ENCODE data around the gene DGKH.
A peak's percentile ranks its signal among the peaks of the same experiment; 100 is the strongest.

Gene DGKH

DNA sequence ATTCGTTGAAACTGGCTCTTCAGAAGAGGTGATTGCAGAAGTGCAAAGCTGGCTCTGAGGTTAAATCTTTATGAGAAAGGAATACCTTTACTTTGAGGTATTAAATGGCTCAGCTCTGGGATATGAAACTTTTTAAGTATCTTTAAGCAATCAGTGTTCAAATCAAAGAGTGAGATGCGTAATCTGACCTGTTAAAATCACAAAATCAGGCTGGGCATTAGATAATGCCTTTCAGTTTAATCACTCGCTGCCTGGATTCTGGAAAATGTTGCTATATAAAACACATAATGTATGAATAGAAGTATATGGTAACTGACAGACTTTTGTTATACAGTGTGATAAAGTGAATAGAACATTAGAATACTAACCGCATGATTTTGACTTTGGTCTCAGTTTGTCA lies 2.0 kb upstream of the DGKH start:
- peaks cover 14% of the 10 kb centered on the region for H3K36me3 ChIP-seq (ENCODE audit: low read depth)

DNA sequence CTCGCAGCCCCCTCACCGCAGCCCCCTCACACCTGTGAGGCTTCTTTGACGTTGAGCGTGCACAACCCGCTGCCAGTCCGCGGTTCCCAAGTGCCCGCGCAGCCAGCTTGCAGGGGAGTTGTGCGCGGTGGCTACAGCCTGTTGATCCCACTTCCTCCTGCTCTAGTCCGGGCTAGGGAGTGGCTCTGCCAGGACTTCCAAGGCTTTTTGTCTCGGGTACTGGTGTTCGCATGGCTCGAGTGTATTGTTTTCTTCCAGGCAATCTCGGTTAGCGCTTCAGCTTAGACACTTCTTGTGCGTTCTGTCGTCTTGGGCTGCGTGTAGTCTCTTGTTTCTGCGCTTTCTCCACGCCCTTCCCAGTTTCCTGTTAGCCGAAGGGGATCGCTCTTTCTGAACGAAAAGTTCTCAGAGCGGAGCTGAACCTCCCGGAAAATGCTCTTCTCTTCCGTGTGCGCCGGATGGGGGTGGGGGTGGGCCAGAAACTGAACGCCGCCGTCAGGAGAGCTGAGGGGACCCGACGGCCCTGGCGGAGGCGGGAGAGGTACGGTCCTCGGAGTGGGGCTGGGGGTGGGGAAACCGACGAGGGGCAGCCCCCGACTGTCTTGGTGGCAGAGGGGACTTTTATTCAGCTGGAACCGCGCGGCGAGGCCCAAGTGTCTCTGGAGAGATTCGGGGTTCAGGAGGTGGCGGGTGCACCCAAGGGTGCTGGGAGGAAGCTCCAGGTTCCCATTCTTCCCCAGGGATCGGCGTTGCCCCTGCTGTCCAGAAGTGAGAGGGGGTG lies 697 bp upstream of the DGKH start:
- TF ChIP-seq, protein P1, sequence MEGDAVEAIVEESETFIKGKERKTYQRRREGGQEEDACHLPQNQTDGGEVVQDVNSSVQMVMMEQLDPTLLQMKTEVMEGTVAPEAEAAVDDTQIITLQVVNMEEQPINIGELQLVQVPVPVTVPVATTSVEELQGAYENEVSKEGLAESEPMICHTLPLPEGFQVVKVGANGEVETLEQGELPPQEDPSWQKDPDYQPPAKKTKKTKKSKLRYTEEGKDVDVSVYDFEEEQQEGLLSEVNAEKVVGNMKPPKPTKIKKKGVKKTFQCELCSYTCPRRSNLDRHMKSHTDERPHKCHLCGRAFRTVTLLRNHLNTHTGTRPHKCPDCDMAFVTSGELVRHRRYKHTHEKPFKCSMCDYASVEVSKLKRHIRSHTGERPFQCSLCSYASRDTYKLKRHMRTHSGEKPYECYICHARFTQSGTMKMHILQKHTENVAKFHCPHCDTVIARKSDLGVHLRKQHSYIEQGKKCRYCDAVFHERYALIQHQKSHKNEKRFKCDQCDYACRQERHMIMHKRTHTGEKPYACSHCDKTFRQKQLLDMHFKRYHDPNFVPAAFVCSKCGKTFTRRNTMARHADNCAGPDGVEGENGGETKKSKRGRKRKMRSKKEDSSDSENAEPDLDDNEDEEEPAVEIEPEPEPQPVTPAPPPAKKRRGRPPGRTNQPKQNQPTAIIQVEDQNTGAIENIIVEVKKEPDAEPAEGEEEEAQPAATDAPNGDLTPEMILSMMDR (IDR thresholded peaks at IDR 0.05; ENCODE audit: poor library complexity, severe bottlenecking) = no peak
- Histone ChIP-seq H3K36me3 (ENCODE audit: low read depth) (peaks cover 19% of the 10 kb centered on the region), H3K27me3 (ENCODE audit: insufficient read depth, poor library complexity, severe bottlenecking) (no peaks in the 10 kb centered on the region), H3K4me1 (ENCODE audit: insufficient read depth, poor library complexity, severe bottlenecking) (peaks cover 18% of the 10 kb centered on the region), H3K27ac (ENCODE audit: poor library complexity, severe bottlenecking) (peak overlapping the region; percentile 85), H3K9me3 (ENCODE audit: severe bottlenecking) (no peaks in the 10 kb centered on the region), H3K4me3 (ENCODE audit: severe bottlenecking) (peak overlapping the region; percentile 63)
- ATAC-seq (ENCODE audit: low read depth) = peak; percentile 66
- no peak for DNase-seq (ENCODE audit: low spot score)

More for the DNA sequence above, 2.0 kb upstream of the DGKH start:
- no peak for ATAC-seq (ENCODE audit: low read depth)
- no peaks in the 10 kb centered on the region for H3K9me3 ChIP-seq (ENCODE audit: severe bottlenecking)
- H3K27ac ChIP-seq (ENCODE audit: poor library complexity, severe bottlenecking) = peak overlapping the region; percentile 85
- no peaks in the 10 kb centered on the region for H3K27me3 ChIP-seq (ENCODE audit: insufficient read depth, poor library complexity, severe bottlenecking)
- H3K4me1 ChIP-seq (ENCODE audit: insufficient read depth, poor library complexity, severe bottlenecking) = peaks cover 18% of the 10 kb centered on the region
- TF ChIP-seq, protein P1 (IDR thresholded peaks at IDR 0.05; ENCODE audit: poor library complexity, severe bottlenecking) = no peak
- no peak for DNase-seq (ENCODE audit: low spot score)
- no peak overlapping the region for H3K4me3 ChIP-seq (ENCODE audit: severe bottlenecking)

DNA sequence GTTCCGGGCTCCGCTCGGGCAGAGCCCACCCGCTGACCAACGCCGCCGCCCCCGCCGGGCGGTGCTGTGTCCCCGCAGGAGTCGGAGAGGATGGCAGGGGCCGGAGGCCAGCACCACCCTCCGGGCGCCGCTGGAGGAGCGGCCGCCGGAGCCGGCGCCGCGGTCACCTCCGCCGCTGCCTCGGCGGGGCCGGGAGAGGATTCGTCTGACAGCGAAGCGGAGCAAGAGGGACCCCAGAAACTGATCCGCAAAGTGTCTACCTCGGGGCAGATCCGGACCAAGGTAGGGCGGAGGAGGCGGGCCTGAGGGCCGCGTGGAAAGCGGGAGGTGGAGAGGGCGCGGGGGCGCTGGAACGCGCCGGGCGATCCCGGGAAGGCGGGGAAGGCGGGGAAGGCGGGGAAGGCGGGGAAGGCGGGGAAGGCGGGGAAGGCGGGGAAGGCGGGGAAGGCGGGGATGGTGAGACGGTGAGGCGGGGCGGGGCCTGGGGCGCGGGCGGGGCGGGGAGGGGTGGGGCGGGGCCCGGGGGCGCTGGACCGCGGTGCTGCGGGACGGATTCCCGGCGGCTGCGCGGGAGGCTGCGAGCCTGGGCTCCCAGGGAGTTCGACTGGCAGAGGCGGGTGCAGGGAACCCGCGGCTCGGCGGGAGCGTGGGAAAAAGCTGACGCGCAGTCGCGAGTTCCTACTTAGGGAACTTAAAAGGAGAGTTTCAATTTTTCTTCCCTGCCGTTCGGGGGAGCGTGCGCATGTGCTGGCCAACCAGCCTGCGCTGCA lies 421 bp downstream of the DGKH start:
- H3K36me3 ChIP-seq (ENCODE audit: low read depth) = peaks cover 19% of the 10 kb centered on the region
- H3K9me3 ChIP-seq (ENCODE audit: severe bottlenecking) = no peaks in the 10 kb centered on the region
- DNase-seq (ENCODE audit: low spot score) (peak; percentile 78), ATAC-seq (ENCODE audit: low read depth) (peak; percentile 64)
- H3K4me1 ChIP-seq (ENCODE audit: insufficient read depth, poor library complexity, severe bottlenecking) = peaks cover 18% of the 10 kb centered on the region
- TF ChIP-seq, protein P1 (IDR thresholded peaks at IDR 0.05; ENCODE audit: poor library complexity, severe bottlenecking) = peak; percentile 14
- peak overlapping the region; percentile 85 for H3K27ac ChIP-seq (ENCODE audit: poor library complexity, severe bottlenecking)
- H3K4me3 ChIP-seq (ENCODE audit: severe bottlenecking) = peak overlapping the region; percentile 63
- H3K27me3 ChIP-seq (ENCODE audit: insufficient read depth, poor library complexity, severe bottlenecking) = no peaks in the 10 kb centered on the region

DNA sequence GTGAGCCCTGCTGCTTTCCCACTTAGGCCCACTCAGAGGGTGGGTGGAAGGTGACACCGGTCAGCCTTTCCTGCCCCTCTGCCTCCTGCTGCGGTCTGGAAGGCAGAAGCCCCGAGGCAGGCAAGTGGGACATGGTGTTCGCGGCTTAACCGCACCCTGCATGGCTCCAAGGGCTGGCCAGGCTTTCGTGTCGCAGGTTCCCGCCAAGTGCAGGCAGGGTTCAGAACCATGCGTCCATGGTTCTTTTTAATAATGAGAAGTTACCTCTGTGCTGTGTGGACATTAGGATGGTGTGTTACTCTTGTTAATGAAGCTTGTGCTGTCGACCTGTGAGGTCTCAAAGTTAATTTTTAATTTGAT lies 986 bp downstream of the DGKH start:
- Histone ChIP-seq H3K4me3 (ENCODE audit: severe bottlenecking) (peak overlapping the region; percentile 63), H3K4me1 (ENCODE audit: insufficient read depth, poor library complexity, severe bottlenecking) (peaks cover 18% of the 10 kb centered on the region), H3K9me3 (ENCODE audit: severe bottlenecking) (no peaks in the 10 kb centered on the region), H3K36me3 (ENCODE audit: low read depth) (peaks cover 19% of the 10 kb centered on the region), H3K27me3 (ENCODE audit: insufficient read depth, poor library complexity, severe bottlenecking) (no peaks in the 10 kb centered on the region), H3K27ac (ENCODE audit: poor library complexity, severe bottlenecking) (peak overlapping the region; percentile 85)
- ATAC-seq (ENCODE audit: low read depth) (no peak; the same call in 1 of the 3 replicates), DNase-seq (ENCODE audit: low spot score) (no peak)
- TF ChIP-seq, protein P1 (IDR thresholded peaks at IDR 0.05; ENCODE audit: poor library complexity, severe bottlenecking) = no peak

All from RWPE2 (cell line).